Spinal cord (tissue), 10 donors: ENCODE results near the gene NCKAP5. TPM values are rescaled to one million over a fixed set of nuclear protein-coding genes. Genes with fewer than 3 reads are reported as not detected.

Source experiments
- DNase-seq, 6 donors: peaks; one replicate each; pipeline versions ENCODE4 v3.0.0 to v3.0.0-alpha.2; 2013 to 2015; ENCODE audit warnings: low spot score in 6 of 6, low read depth in 4 of 6
- H3K27ac ChIP-seq: one replicate; pipeline ENCODE4 v1.5.1; 2013; ENCODE audit warnings: low read depth, low read length, control low read depth
- H3K27me3 ChIP-seq: one replicate; pipeline ENCODE4 v1.6.1; 2013; ENCODE audit warnings: low read length; ENCODE audit not compliant: control insufficient read depth, insufficient read depth
- H3K36me3 ChIP-seq: one replicate; pipeline ENCODE4 v1.6.1; 2013; ENCODE audit warnings: low read length; ENCODE audit not compliant: control insufficient read depth, insufficient read depth
- H3K4me1 ChIP-seq: one replicate; pipeline ENCODE4 v1.6.1; 2013; ENCODE audit warnings: low read length; ENCODE audit not compliant: control insufficient read depth, insufficient read depth
- H3K4me3 ChIP-seq: one replicate; pipeline ENCODE4 v1.5.1; 2013; ENCODE audit warnings: low read depth, low read length, control low read depth
- H3K9me3 ChIP-seq: one replicate; pipeline ENCODE4 v1.6.1; 2013; ENCODE audit warnings: low read length; ENCODE audit not compliant: control insufficient read depth, insufficient read depth
- WGBS: methylation state at CpG from one replicate; pipeline ENCODE4 v1.1.5; 2013; ENCODE audit warnings: missing lambda C conversion rate; ENCODE audit not compliant: insufficient coverage; 5-methylcytosine and 5-hydroxymethylcytosine counted together
- polyA plus RNA-seq, 2 donors: library from polyadenylated mRNA; unstranded; fragments of 120-200 nt; gene quantifications; one replicate each; pipeline ENCODE4 v1.2.1, GENCODE V29; 2013; ENCODE audit not compliant: insufficient read length in 2 of 2
- total RNA-seq, 2 donors: library from RNA; depleted of rRNA in 1 of 2; stranded (reverse); fragments of 120-200 nt in 1 of 2; fragments of >200 nt in 1 of 2; gene quantifications; one replicate each; pipeline versions ENCODE4 v1.2.3 to v1.2.4, GENCODE V29; 2013 to 2014
- donor health status: healthy.

NCKAP5 gene
- total and polyA plus RNA-seq, 4 donors: 8.9 to 17.7 (median 11.6) TPM

GRCh38 chr2:133444465-133444864 is 123.8 kb downstream of the NCKAP5 start:
- Histone ChIP-seq H3K4me3 (no peak overlapping the region), H3K4me1 (no peaks in the 10 kb centered on the region), H3K9me3 (no peaks in the 10 kb centered on the region), H3K27me3 (no peaks in the 10 kb centered on the region), H3K36me3 (no peaks in the 10 kb centered on the region), H3K27ac (no peak overlapping the region)
- 90% methylated on average over 2 of the region's 3 CpGs for whole genome bisulfite sequencing
- DNase-seq: no peak

DNA sequence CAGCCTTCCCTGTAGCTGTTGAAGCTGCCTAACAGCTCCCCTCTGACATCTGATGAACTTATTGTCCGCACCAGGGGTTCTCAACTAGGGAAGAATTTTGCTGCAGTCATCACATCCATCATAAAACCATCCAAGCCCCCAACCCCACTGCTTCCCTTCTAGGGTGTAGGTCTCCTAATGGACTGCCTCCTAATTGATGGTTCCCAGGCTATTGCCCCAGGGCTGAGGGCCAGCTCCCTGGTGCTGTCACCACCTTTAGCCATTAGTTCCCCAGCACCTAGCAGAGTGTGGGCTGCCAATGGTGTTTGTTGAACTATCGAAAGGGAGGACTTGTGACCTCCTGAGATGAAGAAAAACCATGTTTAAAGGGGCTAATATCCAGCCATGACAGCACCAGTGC is 125.9 kb downstream of the NCKAP5 start:
- H3K27me3 ChIP-seq: no peaks in the 10 kb centered on the region
- no peaks in the 10 kb centered on the region for H3K36me3 ChIP-seq
- no peak for DNase-seq
- WGBS: 94% methylated on average over 2 of the region's 2 CpGs
- H3K27ac ChIP-seq: no peak overlapping the region
- no peaks in the 10 kb centered on the region for H3K9me3 ChIP-seq
- no peak overlapping the region for H3K4me3 ChIP-seq
- no peaks in the 10 kb centered on the region for H3K4me1 ChIP-seq

GRCh38 chr2:133439565-133439920 is 128.7 kb downstream of the NCKAP5 start:
- Histone ChIP-seq H3K27ac (no peak overlapping the region), H3K27me3 (no peaks in the 10 kb centered on the region), H3K4me1 (no peaks in the 10 kb centered on the region), H3K9me3 (no peaks in the 10 kb centered on the region), H3K36me3 (no peaks in the 10 kb centered on the region), H3K4me3 (no peak overlapping the region)
- DNase-seq: no peak

DNA sequence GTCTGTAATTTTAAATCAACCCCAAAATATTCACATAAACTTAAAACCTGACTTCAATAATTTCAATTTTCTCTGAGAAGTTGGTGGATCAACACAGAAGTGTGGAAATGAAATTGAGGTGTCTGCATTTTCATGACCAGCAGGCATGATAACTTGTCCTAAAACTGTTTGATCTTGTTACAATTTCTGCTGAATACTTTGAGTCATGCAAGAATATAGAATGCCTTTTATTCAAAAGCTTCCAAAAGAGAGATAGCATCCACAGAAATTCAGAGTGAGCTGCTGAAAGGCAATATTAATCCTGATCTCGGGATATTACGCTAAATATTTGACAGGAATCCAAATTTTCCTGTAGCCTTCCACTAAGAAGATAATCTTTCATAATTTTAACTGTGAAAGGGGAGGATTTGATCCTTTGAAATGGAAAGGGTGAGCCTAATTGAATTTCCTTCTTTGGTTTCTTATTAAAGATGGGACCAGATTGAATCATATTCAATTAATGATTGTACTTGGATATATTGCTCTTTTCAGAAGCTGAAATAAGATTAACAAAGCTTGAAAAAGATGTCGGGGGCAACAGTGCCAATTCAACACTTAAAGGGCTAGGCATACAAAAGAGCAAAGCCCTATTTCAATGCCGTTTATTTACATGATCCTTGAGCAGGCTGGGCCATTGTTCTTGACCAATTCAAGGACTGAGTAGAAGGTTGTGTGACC is 129.3 kb downstream of the NCKAP5 start:
- no peaks in the 10 kb centered on the region for H3K27me3 ChIP-seq
- H3K4me1 ChIP-seq: no peaks in the 10 kb centered on the region
- no peak overlapping the region for H3K4me3 ChIP-seq
- H3K36me3 ChIP-seq: no peaks in the 10 kb centered on the region
- 74% methylated on average over 2 of the region's 4 CpGs for WGBS
- no peaks in the 10 kb centered on the region for H3K9me3 ChIP-seq
- no peak overlapping the region for H3K27ac ChIP-seq
- DNase-seq: no peak

DNA sequence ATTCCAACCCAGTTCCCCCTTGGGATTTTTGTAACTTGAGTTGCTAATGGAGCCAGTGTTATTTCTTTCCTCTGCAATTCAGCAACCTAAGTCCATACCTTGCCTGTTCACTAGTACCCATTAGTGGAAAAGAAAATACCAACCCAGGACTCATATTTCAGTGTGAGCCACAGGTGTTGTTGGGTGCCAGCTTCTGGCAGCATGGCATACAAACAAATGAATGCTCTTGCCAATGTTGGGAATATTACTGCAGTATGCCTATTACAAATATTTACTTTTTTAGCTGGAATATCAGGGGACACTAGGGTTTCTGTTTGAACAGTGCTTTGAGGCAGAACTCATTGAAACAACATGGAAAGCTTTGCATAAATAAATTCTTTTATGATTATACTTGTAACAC is 130.2 kb downstream of the NCKAP5 start:
- no peaks in the 10 kb centered on the region for H3K4me1 ChIP-seq
- no peaks in the 10 kb centered on the region for H3K9me3 ChIP-seq
- DNase-seq: no peak
- no peaks in the 10 kb centered on the region for H3K36me3 ChIP-seq
- H3K27ac ChIP-seq: no peak overlapping the region
- no peaks in the 10 kb centered on the region for H3K27me3 ChIP-seq
- no peak overlapping the region for H3K4me3 ChIP-seq

GRCh38 chr2:133437492-133437891 is 130.8 kb downstream of the NCKAP5 start:
- no peak overlapping the region for H3K4me3 ChIP-seq
- peak in 1 of 6 donors; percentile 13 for DNase-seq
- H3K27me3 ChIP-seq: no peaks in the 10 kb centered on the region
- H3K36me3 ChIP-seq: no peaks in the 10 kb centered on the region
- no peak overlapping the region for H3K27ac ChIP-seq
- H3K4me1 ChIP-seq: no peaks in the 10 kb centered on the region
- WGBS: 50% methylated on average over 1 of the region's 3 CpGs
- no peaks in the 10 kb centered on the region for H3K9me3 ChIP-seq

DNA sequence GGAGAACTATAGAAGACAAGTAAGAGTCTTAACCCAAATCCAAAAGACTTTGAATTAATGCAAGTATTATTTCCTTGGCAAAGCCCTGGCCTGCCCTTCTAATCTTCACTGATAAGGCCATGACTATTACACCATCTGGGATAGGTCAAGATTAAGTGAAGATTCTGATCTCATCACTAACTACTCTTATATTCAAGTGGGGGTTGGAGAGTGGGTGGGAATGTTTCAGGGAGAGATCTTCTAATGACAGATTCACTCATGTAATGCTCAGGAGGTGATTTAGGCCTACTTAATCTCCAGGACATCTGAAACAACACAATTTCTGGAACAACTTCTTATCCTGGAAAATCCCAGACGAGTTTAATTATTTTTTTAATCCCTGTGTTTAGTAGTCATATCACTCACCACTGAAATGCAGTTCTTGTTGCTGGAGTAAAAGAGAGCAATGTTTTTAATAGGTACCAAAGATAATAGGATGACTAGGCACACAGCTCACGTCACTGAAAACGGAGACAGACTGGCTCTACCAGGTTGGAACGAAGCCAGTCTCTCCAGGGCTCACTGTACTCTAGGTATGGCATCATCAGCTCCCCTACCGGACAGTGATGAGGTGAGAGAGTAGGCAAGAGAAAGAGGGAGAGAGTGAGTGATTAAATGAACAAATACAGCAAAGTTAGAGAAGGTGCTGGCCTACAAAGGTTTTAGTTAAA is 133.1 kb downstream of the NCKAP5 start:
- peak in 2 of 6 donors; percentile 7 to 34 for DNase-seq
- Histone ChIP-seq H3K27me3 (no peaks in the 10 kb centered on the region), H3K4me3 (no peak overlapping the region), H3K4me1 (no peaks in the 10 kb centered on the region), H3K36me3 (no peaks in the 10 kb centered on the region), H3K27ac (no peak overlapping the region), H3K9me3 (no peaks in the 10 kb centered on the region)
- 31% methylated on average over 4 of the region's 5 CpGs for WGBS

GRCh38 chr2:133433455-133434451 is 134.5 kb downstream of the NCKAP5 start:
- H3K4me1 ChIP-seq: no peaks in the 10 kb centered on the region
- H3K27me3 ChIP-seq: no peaks in the 10 kb centered on the region
- H3K27ac ChIP-seq: no peak overlapping the region
- H3K4me3 ChIP-seq: no peak overlapping the region
- H3K9me3 ChIP-seq: no peaks in the 10 kb centered on the region
- WGBS: no CpG with 5 or more reads among the region's 5 CpGs
- H3K36me3 ChIP-seq: no peaks in the 10 kb centered on the region
- no peak for DNase-seq

DNA sequence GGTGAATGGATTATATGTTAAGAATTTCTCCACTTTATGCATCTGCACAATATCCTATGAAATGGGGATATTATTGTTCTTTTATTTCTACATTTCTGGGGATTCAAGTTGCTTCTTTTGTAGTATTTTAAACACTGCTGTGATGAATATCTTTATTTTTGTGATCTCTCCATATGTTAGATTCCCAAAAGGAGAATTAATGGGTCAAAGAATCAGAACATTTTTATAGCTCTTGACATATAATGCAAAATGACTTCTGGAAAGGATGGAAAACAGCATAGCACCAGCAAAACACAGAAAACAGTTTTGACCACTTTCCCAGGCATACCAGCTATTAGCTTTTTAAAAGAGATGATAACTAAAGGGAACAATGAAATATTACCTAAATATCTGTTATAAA is 135.5 kb downstream of the NCKAP5 start:
- Histone ChIP-seq H3K27me3 (no peaks in the 10 kb centered on the region), H3K9me3 (no peaks in the 10 kb centered on the region), H3K27ac (no peak overlapping the region), H3K4me3 (no peak overlapping the region), H3K36me3 (no peaks in the 10 kb centered on the region), H3K4me1 (no peaks in the 10 kb centered on the region)
- DNase-seq: no peak
